ENCODE measurements around the gene ARID4B.

The ARID4B gene

DNA sequence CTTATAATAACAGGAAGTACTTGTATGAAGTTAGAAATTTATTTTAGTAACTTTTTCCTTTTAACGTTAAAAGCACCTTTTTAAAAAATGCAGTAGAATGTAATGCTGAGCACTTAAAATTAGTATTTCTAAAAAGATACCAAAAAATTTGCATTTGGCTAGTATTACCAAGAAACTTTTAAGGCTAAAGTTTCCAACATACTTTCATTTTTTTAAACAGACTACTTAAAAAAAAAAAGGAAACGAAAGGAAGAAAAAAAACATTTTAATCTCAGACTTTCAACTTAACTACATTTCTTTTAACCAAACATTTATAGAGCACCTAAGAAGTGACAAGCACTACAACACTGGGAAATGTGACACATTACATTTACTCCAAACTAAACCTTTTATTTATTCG is 2.8 kb downstream of the ARID4B start:
- Histone ChIP-seq H3K27ac (peak overlapping the region in 6 of 11 experiments; percentile 10 to 47 (median 31); a peak in 8 of 22 replicates), H3K36me3 (peaks cover 38 to 58% (median 45%) of the 10 kb centered on the region in 11 experiments), H3K4me1 (peaks cover 6 to 40% (median 26%) of the 10 kb centered on the region in 10 experiments), H3K27me3 (no peaks in the 10 kb centered on the region), H3K4me2 (peak overlapping the region; percentile 73 to 94 (median 86); a peak in 21 of 22 replicates), H3K4me3 (peak overlapping the region; percentile 90 to 100 (median 98); a peak in 18 of 20 replicates), H3K9me3 (replicated peaks in 1 of 11) (no peaks in the 10 kb centered on the region), H3K9ac (peak overlapping the region; percentile 94 to 99 (median 98); a peak in 17 of 22 replicates), H4K20me1 (peaks cover 67 to 88% (median 84%) of the 10 kb centered on the region in 11 experiments)
- no peak for TF ChIP-seq Cebpa-rat (IDR thresholded peaks at IDR 0.05)

DNA sequence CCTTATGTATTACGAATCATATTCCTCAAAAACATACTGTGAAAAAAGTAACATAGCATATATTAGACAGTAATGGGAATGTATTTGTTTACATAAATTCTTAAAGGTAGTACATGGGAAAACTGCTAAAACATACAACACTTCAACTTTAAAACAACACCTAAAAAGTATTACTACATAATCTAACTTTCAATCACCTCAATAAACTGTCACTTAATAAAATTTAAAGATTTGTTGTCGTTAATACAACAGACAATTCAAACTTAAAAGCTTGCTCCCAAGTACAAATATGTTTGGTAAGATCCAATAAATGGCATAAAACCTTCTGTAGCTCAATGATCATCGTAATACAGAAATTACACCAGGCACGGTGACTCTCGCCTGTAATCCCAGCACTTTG is 3.7 kb downstream of the ARID4B start:
- peak overlapping the region; percentile 56 to 94 (median 86) for H3K4me2 ChIP-seq
- H3K27ac ChIP-seq, result no peak overlapping the region
- peaks cover 42 to 67% (median 53%) of the 10 kb centered on the region in 11 experiments for H3K36me3 ChIP-seq
- peaks cover 7 to 44% (median 29%) of the 10 kb centered on the region in 10 experiments for H3K4me1 ChIP-seq
- H4K20me1 ChIP-seq, result peaks cover 75 to 88% (median 86%) of the 10 kb centered on the region in 11 experiments
- no peaks in the 10 kb centered on the region for H3K9me3 ChIP-seq (replicated peaks in 1 of 11)
- H3K9ac ChIP-seq, result peak overlapping the region in 8 of 11 experiments; percentile 18 to 99 (median 46); a peak in 11 of 22 replicates
- no peak for TF ChIP-seq Cebpa-rat (IDR thresholded peaks at IDR 0.05)
- H3K27me3 ChIP-seq, result no peaks in the 10 kb centered on the region
- H3K4me3 ChIP-seq, result peak overlapping the region in 3 of 10 experiments; percentile 24 to 99 (median 30); a peak in 3 of 20 replicates

DNA sequence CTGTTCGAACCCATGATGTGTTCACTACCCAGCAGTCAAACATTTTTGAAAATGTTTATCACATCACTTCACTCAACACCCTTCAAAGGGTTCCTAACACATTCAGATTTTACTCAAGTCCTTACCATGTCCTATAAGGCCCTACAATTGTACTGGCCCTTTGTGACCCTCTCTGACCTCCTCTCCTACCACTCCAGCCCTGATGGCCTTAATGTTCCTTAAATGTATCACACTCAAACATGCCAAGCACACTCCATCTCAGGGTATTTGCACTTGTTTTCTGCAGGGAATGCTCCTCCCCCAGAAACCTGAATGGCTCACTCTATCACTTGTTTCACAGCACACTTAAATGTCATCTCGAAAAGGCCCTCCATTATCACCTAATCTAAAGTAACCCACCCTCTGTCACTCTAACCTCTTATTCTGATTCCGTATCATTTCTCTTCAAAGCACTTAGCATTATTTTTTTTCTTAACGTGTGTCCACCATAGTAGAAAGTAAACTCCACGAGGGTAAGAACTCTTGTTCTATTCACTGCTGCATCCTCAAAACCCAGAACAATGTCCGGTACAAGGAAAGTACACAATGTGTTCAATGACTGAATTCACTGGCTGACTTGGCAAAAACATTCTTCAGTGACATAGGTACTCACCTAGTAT is 7.3 kb downstream of the ARID4B start:
- H4K20me1 ChIP-seq, result peaks cover 93 to 100% (median 100%) of the 10 kb centered on the region in 11 experiments
- no peak overlapping the region for H3K27ac ChIP-seq
- H3K36me3 ChIP-seq, result peaks cover 54 to 86% (median 75%) of the 10 kb centered on the region in 11 experiments
- no peak overlapping the region for H3K4me3 ChIP-seq
- H3K4me2 ChIP-seq, result 0 out of 22 replicates have a peak overlapping the region, but pooled peaks of 1 of the 11 experiments have one; percentile 15
- TF ChIP-seq Cebpa-rat (IDR thresholded peaks at IDR 0.05), result no peak
- no peaks in the 10 kb centered on the region for H3K9me3 ChIP-seq (replicated peaks in 1 of 11)
- no peaks in the 10 kb centered on the region for H3K27me3 ChIP-seq
- no peak overlapping the region for H3K9ac ChIP-seq
- peaks cover 13 to 70% (median 34%) of the 10 kb centered on the region in 10 experiments for H3K4me1 ChIP-seq

DNA sequence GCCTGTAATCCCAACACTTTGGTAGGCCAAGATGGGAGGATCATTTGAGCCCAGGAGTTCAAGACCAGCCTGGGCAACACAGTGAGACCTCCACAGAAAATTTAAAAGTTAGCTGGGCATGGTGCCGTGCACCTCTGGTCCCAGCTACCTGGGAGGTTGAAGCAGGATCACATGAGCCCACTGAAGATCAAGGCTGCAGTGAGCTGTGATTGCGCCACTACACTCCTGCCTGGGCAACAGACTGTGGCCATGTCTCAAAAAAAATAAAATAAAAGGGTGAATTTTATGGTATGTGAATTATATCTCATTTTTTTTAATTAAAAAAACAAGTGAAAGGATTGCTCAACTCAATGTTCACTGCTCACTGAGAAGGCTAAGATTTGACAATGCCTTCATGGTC is 8.7 kb downstream of the ARID4B start:
- Histone ChIP-seq H3K4me3 (no peak overlapping the region), H3K4me1 (peaks cover 8 to 66% (median 23%) of the 10 kb centered on the region in 10 experiments), H3K9ac (no peak overlapping the region), H3K27ac (no peak overlapping the region), H3K4me2 (peak overlapping the region in 5 of 11 experiments; percentile 3 to 31 (median 15); a peak in 1 of 22 replicates), H3K9me3 (replicated peaks in 1 of 11) (no peaks in the 10 kb centered on the region), H4K20me1 (peaks cover 96 to 100% (median 100%) of the 10 kb centered on the region in 11 experiments), H3K27me3 (no peaks in the 10 kb centered on the region), H3K36me3 (peaks cover 54 to 85% (median 73%) of the 10 kb centered on the region in 11 experiments)
- TF ChIP-seq Cebpa-rat (IDR thresholded peaks at IDR 0.05), result no peak

DNA sequence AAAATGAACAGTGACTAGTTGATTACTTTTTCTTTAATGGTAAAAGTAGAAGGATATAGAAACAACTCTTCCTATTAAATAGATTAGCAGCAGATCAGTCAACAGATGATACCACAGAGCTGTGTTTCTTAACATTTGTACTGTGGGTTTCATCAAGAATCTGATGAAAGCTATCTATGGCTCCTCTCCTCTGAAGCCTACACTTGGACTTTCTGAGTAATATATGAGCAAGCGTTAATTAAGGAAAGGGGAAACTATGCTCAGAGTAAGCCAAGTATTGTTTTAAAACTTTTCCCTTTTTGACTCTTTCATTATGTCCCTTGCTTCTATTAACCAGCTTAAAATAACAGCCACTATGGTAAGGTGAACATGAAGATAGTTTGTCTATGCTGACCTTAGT is 10.8 kb downstream of the ARID4B start:
- Histone ChIP-seq H3K4me2 (peak overlapping the region in 4 of 11 experiments; percentile 6 to 61 (median 44); a peak in 6 of 22 replicates), H3K9ac (peak overlapping the region in 2 of 11 experiments; percentile 5 to 33; a peak in 2 of 22 replicates), H3K36me3 (peaks cover 35 to 80% (median 67%) of the 10 kb centered on the region in 11 experiments), H4K20me1 (peaks cover 94 to 100% (median 100%) of the 10 kb centered on the region in 11 experiments), H3K27ac (peak overlapping the region in 3 of 11 experiments; percentile 19 to 23 (median 22); a peak in 3 of 22 replicates), H3K27me3 (no peaks in the 10 kb centered on the region), H3K9me3 (replicated peaks in 1 of 11) (no peaks in the 10 kb centered on the region; a peak in 1 of 22 replicates), H3K4me1 (peaks cover 8 to 55% (median 18%) of the 10 kb centered on the region in 10 experiments; a peak in 19 of 20 replicates), H3K4me3 (no peak overlapping the region)
- TF ChIP-seq Cebpa-rat (IDR thresholded peaks at IDR 0.05), result no peak

DNA sequence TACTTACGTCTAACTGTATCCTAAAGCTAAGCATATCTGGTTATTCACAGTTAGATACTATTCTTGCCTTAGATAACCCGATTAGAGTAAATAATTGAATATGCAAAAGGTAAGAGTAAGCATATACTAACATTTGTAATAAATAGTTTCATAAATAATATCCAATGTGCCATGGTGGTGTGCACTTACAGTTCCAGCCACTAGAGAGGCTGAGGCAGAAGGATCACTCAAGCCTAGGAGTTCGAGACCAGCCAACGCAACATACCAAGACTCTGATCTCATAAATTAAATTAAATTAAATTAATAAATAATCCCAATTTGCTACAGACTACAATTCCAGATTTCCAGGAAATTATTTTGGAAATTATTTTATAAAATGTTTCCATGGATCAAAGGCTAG is 12.2 kb downstream of the ARID4B start:
- Histone ChIP-seq H3K27me3 (no peaks in the 10 kb centered on the region), H3K4me3 (no peak overlapping the region), H4K20me1 (peaks cover 88 to 100% (median 100%) of the 10 kb centered on the region in 11 experiments), H3K9ac (no peak overlapping the region), H3K4me2 (no peak overlapping the region), H3K27ac (no peak overlapping the region), H3K36me3 (peaks cover 34 to 80% (median 67%) of the 10 kb centered on the region in 11 experiments), H3K4me1 (peaks cover 12 to 59% (median 23%) of the 10 kb centered on the region in 10 experiments; a peak in 19 of 20 replicates), H3K9me3 (replicated peaks in 1 of 11) (peaks cover 0 to 14% (median 4%) of the 10 kb centered on the region in 11 experiments; a peak in 17 of 22 replicates)
- no peak for TF ChIP-seq Cebpa-rat (IDR thresholded peaks at IDR 0.05)

DNA sequence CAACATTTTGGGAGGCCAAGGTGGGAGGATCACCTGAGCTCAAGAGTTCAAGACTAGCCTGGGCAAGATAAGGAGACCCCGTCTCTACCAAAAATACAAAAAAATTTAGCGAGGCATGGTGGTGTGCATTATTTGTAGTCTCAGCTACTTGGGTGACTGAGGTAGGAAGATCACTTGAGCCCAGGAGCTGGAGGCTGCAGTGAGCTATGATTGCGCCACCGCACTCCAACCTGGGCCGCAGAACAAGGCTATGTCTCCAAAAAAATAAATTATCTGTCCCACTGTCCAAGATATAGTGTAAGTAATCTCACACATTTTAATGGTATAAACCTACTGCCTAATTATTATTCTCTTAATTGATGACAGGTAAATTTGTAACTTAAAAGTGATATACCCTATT is 12.8 kb downstream of the ARID4B start:
- H3K4me3 ChIP-seq, result no peak overlapping the region
- TF ChIP-seq Cebpa-rat (IDR thresholded peaks at IDR 0.05), result no peak
- no peak overlapping the region; a peak in 1 of 22 replicates for H3K4me2 ChIP-seq
- H3K4me1 ChIP-seq, result peaks cover 15 to 62% (median 24%) of the 10 kb centered on the region in 10 experiments; a peak in 19 of 20 replicates
- peaks cover 0 to 20% (median 10%) of the 10 kb centered on the region in 11 experiments; a peak in 18 of 22 replicates for H3K9me3 ChIP-seq (replicated peaks in 1 of 11)
- H3K27ac ChIP-seq, result no peak overlapping the region
- peaks cover 33 to 80% (median 67%) of the 10 kb centered on the region in 11 experiments for H3K36me3 ChIP-seq
- H3K9ac ChIP-seq, result no peak overlapping the region
- peaks cover 88 to 100% (median 100%) of the 10 kb centered on the region in 11 experiments for H4K20me1 ChIP-seq
- H3K27me3 ChIP-seq, result no peaks in the 10 kb centered on the region

DNA sequence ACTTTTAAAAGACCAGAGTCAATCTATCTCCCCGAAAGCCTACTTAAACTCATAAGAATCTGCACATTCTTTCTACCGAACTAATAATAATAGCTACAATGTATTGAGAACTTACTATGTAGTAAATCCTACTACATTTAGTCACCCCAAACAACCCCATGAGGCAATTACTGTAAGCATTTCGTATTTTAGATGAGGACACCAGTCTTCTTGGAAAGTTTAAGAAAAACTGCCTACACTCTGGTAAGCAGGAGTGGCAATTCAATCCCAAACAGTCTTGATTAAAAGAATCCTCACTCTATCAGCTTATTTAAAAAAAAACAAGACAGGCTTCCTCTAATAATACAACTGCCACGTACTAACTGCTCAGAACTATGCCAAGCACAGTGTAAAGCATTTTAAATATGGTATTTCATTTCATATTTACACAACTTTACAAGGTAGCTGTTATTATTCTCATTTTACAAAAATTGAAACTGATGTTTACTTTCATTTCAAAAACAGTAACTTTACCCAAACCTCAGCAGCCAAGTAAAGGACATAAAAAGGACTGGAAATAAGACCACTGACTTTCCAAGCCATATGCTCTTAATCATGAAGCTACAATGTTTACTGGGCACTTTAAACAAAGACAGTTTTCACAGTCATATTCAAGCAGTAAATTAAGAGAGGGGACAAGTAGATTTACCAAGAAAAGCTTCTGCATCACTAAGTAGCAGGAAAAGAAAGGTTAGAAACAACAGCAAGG is 13.9 kb downstream of the ARID4B start:
- Histone ChIP-seq H3K36me3 (peaks cover 27 to 73% (median 59%) of the 10 kb centered on the region in 11 experiments), H3K4me1 (peaks cover 8 to 57% (median 18%) of the 10 kb centered on the region in 10 experiments; a peak in 18 of 20 replicates), H3K9me3 (replicated peaks in 1 of 11) (peaks cover 0 to 22% (median 12%) of the 10 kb centered on the region in 11 experiments; a peak in 18 of 22 replicates), H3K27ac (peak overlapping the region in 1 of 11 experiments; percentile 11; a peak in 1 of 22 replicates), H3K27me3 (no peaks in the 10 kb centered on the region), H4K20me1 (peaks cover 78 to 93% (median 92%) of the 10 kb centered on the region in 11 experiments), H3K9ac (peak overlapping the region in 1 of 11 experiments; percentile 25; a peak in 1 of 22 replicates), H3K4me3 (no peak overlapping the region), H3K4me2 (no peak overlapping the region; a peak in 1 of 22 replicates)
- TF ChIP-seq Cebpa-rat (IDR thresholded peaks at IDR 0.05), result no peak
